T-helper 17 cell (primary cell): ENCODE measurements around the gene TMIE. TPM values are rescaled to one million over a fixed set of nuclear protein-coding genes. Genes with fewer than 3 reads are reported as not detected.
A peak's percentile ranks its signal among the peaks of the same experiment; 100 is the strongest.

ENCODE experiments used
- ATAC-seq: fragments of 150-1000 bp; cut with Tn5 transposase; 2 replicates; pipeline ENCODE4 v1.10.0; 2021; ENCODE audit warnings: mild to moderate bottlenecking, moderate library complexity
- DNase-seq, 3 donors: peaks; one replicate each; pipeline versions ENCODE4 v3.0.0 to v3.0.0-alpha.2; 2020 to 2021
- H3K9me3 ChIP-seq: one replicate; pipeline ENCODE4 v1.7.0; 2013; ENCODE audit warnings: low read length, mild to moderate bottlenecking; ENCODE audit not compliant: control insufficient read depth, poor library complexity, severe bottlenecking
- H3K27ac Mint-ChIP-seq: one replicate; pipeline ENCODE4 v1.8.0; 2022; ENCODE audit warnings: mild to moderate bottlenecking, moderate library complexity, mixed read lengths
- H3K27me3 Mint-ChIP-seq: one replicate; pipeline ENCODE4 v1.8.0; 2022; ENCODE audit warnings: mixed read lengths
- H3K36me3 Mint-ChIP-seq: one replicate; pipeline ENCODE4 v1.8.0; 2022; ENCODE audit warnings: low read depth, mixed read lengths
- H3K4me1 Mint-ChIP-seq: one replicate; pipeline ENCODE4 v1.8.0; 2022; ENCODE audit warnings: mild to moderate bottlenecking, mixed read lengths
- H3K4me3 Mint-ChIP-seq: one replicate; pipeline ENCODE4 v1.8.0; 2022; ENCODE audit warnings: mild to moderate bottlenecking, moderate library complexity, mixed read lengths
- total RNA-seq, 4 donors: library from RNA in 2 of 4; stranded (reverse) in 2 of 4; gene quantifications; one replicate each; pipeline ENCODE4 v1.2.3 and lab custom pipeline; 2022 to 2026

Gene TMIE, protein sequence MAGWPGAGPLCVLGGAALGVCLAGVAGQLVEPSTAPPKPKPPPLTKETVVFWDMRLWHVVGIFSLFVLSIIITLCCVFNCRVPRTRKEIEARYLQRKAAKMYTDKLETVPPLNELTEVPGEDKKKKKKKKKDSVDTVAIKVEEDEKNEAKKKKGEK
- total RNA-seq (1 to 10 TPM in 1 of 2 donors, under 1 TPM in 1; 0.86 to 1.3 TPM), total RNA-seq (lab: John Stamatoyannopoulos, UW) (1.4 to 3.4 reads per million in 2 donors)

- no peak within 1 kb of the TSS for H3K27ac Mint-ChIP-seq
- DNase-seq (no peak), ATAC-seq (peak; percentile 22)
- H3K4me3 Mint-ChIP-seq: peak within 1 kb of the TSS; percentile 64
- peaks cover 21% of the 10 kb centered on the region for H3K4me1 Mint-ChIP-seq
- no peaks in the 10 kb centered on the region for H3K9me3 ChIP-seq
- no peaks in the 10 kb centered on the region for H3K27me3 Mint-ChIP-seq
- no peaks in the 10 kb centered on the region for H3K36me3 Mint-ChIP-seq
These were observed at the start of gene TMIE for GRCh38 chr3:46701181-46701939. Gene TMIE (plus strand): TSS chr3:46701392. CDS start chr3:46701488, 96 bp downstream.

GRCh38 chr3:46655271-46655670, 45.9 kb upstream of the TMIE start:
- H3K4me1 Mint-ChIP-seq: peaks cover 2% of the 10 kb centered on the region
- peaks cover 3% of the 10 kb centered on the region for H3K9me3 ChIP-seq
- peaks cover 2% of the 10 kb centered on the region for H3K36me3 Mint-ChIP-seq
- H3K4me3 Mint-ChIP-seq: no peak overlapping the region
- H3K27ac Mint-ChIP-seq: no peak overlapping the region
- ATAC-seq (no peak), DNase-seq (no peak)
- H3K27me3 Mint-ChIP-seq: peaks cover 29% of the 10 kb centered on the region

DNA sequence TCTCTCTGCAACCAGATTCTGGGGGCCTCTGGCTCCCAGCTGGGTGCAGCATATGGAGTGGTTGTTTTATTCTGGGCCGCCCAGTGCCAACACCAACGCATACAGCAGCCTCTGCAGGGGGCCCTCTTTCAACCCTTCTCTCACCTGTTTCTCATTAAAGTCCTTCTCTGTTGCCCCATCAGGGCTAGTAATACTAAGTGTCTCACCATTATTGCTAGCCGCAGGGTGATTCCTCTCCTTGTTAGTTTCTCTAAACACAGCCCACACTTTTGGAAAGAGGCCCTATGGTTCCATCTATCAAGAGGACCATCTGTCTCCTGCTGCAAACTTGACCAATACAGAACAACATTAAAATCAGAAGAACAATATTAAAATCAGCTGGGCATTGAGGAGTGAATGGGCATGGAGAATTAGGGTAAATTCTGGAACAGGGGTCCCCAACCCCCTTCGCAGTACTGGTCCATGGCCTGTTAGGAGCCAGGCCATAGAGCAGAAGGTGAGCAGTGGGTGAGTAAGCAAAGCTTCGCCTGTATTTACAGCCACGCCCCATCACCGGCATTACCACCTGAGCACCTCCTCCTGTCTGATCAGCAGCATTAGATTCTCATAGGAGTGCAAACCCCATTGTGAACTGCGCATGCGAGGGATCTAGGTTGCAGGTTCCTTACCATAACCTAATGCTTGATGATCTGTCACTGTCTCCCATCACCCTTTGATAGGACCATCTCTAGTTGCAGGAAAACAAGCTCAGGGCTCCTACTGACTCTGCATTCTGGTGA, 44.2 kb upstream of the TMIE start:
- H3K9me3 ChIP-seq: peaks cover 3% of the 10 kb centered on the region
- Mint-ChIP-seq H3K27ac (no peak overlapping the region), H3K36me3 (no peaks in the 10 kb centered on the region), H3K4me1 (peaks cover 2% of the 10 kb centered on the region), H3K4me3 (no peak overlapping the region), H3K27me3 (peaks cover 28% of the 10 kb centered on the region)
- ATAC-seq (no peak), DNase-seq (no peak)

- peaks cover 42% of the 10 kb centered on the region for H3K27me3 Mint-ChIP-seq
- H3K4me1 Mint-ChIP-seq: peaks cover 12% of the 10 kb centered on the region
- no peak overlapping the region for H3K27ac Mint-ChIP-seq
- H3K36me3 Mint-ChIP-seq: no peaks in the 10 kb centered on the region
- DNase-seq (no peak), ATAC-seq (no peak)
- H3K9me3 ChIP-seq: no peaks in the 10 kb centered on the region
- H3K4me3 Mint-ChIP-seq: no peak overlapping the region
These were observed 41.9 kb upstream of the TMIE start for GRCh38 chr3:46659285-46659684.

GRCh38 chr3:46660003-46660402, 41.2 kb upstream of the TMIE start:
- DNase-seq (no peak), ATAC-seq (no peak)
- no peaks in the 10 kb centered on the region for H3K36me3 Mint-ChIP-seq
- peaks cover 12% of the 10 kb centered on the region for H3K4me1 Mint-ChIP-seq
- H3K4me3 Mint-ChIP-seq: no peak overlapping the region
- H3K27ac Mint-ChIP-seq: no peak overlapping the region
- peaks cover 37% of the 10 kb centered on the region for H3K27me3 Mint-ChIP-seq
- H3K9me3 ChIP-seq: no peaks in the 10 kb centered on the region

- no peak for ATAC-seq
- DNase-seq: no peak
- H3K27me3 Mint-ChIP-seq: peaks cover 32% of the 10 kb centered on the region
- peaks cover 12% of the 10 kb centered on the region for H3K4me1 Mint-ChIP-seq
- no peak overlapping the region for H3K4me3 Mint-ChIP-seq
- no peaks in the 10 kb centered on the region for H3K36me3 Mint-ChIP-seq
- H3K9me3 ChIP-seq: no peaks in the 10 kb centered on the region
- H3K27ac Mint-ChIP-seq: no peak overlapping the region
These were observed 40.4 kb upstream of the TMIE start for GRCh38 chr3:46660543-46661523.

DNA sequence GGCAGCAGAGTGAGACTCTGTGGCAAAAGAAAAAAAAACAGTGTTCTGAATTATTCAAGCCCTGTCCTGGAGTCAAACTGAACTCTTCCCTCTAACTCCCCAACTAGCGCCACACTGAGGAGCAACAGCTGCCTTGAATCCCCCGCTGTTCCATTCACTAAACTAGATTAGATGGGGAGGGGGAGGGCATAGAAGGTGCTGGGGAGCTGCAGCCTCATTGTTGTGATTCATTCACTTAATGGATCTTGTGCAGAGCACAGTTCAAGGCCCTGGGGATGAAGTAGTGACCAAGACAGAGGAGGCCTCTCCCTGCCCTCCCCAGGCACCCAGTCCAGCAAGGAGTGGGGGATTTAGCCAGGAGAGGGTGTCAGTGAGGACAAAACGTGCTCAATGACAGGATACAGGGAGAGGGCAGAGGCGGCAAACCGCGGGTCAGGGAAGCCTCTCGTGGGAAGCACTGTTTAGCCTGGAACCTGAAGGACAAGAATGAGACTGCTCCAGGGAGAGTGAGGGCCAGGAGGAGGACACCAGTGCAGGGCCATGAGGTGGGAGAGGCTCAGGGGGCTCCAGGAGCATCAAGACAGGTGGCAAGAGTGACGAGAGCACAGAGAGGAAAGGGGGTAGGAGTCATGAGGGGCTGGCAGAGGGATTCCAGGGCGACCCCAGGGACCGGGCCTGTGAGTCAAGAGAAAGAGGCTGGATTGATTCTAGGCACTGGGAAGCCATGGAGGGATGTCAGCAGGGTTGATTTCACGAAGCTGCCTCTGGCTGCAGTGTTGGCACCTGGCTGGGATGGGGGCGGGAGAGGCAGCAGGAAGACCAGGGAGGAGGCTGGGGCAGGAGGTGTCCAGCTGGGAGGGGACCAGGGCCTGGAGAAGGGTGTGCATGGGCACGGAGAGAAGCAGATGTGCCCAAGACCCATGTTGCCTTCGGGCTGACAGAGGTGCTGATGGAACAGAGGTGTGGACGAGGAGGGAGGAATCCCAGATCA, 39.1 kb upstream of the TMIE start:
- no peaks in the 10 kb centered on the region for H3K36me3 Mint-ChIP-seq
- DNase-seq: no peak
- peaks cover 14% of the 10 kb centered on the region for H3K4me1 Mint-ChIP-seq
- no peak for ATAC-seq
- no peak overlapping the region for H3K27ac Mint-ChIP-seq
- H3K27me3 Mint-ChIP-seq: peaks cover 32% of the 10 kb centered on the region
- no peak overlapping the region for H3K4me3 Mint-ChIP-seq
- H3K9me3 ChIP-seq: no peaks in the 10 kb centered on the region

DNA sequence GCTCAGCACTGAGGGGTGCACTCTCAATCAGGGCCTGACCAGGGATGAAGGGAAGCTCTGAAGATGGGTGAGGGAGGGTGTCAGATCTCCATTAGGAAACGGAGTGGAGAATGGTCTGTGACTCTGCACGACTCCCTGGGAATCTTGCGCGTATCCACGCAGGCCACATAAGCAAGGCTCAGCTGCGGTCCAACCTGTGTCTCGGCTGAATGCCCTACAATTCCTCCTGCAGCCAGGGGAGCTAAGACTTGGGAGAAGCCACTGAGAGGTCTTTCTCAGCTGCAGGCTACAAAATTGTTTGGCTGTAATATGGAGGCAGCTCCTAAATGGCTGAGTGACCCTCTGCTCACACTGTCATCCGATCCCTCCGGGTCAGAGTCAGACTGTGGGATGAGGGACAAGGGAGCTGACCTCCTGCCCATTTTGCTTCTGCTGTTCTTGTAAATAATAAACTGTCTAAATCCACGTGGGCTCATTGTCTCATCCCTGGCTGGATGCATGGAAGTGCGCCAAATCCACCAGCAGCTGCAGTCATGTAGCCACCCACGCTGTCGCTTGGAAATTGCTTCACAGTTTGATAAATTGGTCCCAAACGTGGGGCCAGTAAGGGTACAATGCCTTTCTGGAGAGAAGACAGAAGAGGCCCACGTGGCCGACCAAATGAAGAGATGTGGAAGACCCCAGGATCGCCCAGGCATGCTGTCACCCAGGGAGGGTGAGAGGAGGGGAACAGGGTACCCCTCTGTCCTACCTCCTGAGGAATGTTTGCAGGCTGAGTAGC, 38.2 kb upstream of the TMIE start:
- no peak for ATAC-seq
- peak overlapping the region; percentile 91 for H3K27ac Mint-ChIP-seq

GRCh38 chr3:46663591-46664135, 37.5 kb upstream of the TMIE start:
- no peaks in the 10 kb centered on the region for H3K9me3 ChIP-seq
- no peak for DNase-seq
- Mint-ChIP-seq H3K4me3 (no peak overlapping the region), H3K4me1 (peaks cover 14% of the 10 kb centered on the region), H3K36me3 (no peaks in the 10 kb centered on the region), H3K27ac (peak overlapping the region; percentile 91), H3K27me3 (peaks cover 32% of the 10 kb centered on the region)
- ATAC-seq: no peak

More for the DNA sequence above, 38.2 kb upstream of the TMIE start:
- H3K9me3 ChIP-seq: no peaks in the 10 kb centered on the region
- peaks cover 32% of the 10 kb centered on the region for H3K27me3 Mint-ChIP-seq
- H3K4me3 Mint-ChIP-seq: no peak overlapping the region
- peaks cover 13% of the 10 kb centered on the region for H3K4me1 Mint-ChIP-seq
- DNase-seq: no peak
- H3K36me3 Mint-ChIP-seq: no peaks in the 10 kb centered on the region

- Mint-ChIP-seq H3K4me3 (no peak overlapping the region), H3K27me3 (peaks cover 27% of the 10 kb centered on the region), H3K36me3 (no peaks in the 10 kb centered on the region), H3K27ac (no peak overlapping the region), H3K4me1 (peaks cover 14% of the 10 kb centered on the region)
- ATAC-seq (no peak), DNase-seq (no peak)
- no peaks in the 10 kb centered on the region for H3K9me3 ChIP-seq
These were observed 36.8 kb upstream of the TMIE start for GRCh38 chr3:46664188-46664970.
